NCI-H82 (cell line): ENCODE data around the gene FMR1NB.

Experiments used
- DNase-seq: peaks from one replicate; lab custom pipeline; 2025; lab: John Stamatoyannopoulos, UW

FMR1NB gene, protein sequence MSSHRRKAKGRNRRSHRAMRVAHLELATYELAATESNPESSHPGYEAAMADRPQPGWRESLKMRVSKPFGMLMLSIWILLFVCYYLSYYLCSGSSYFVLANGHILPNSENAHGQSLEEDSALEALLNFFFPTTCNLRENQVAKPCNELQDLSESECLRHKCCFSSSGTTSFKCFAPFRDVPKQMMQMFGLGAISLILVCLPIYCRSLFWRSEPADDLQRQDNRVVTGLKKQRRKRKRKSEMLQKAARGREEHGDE

DNA sequence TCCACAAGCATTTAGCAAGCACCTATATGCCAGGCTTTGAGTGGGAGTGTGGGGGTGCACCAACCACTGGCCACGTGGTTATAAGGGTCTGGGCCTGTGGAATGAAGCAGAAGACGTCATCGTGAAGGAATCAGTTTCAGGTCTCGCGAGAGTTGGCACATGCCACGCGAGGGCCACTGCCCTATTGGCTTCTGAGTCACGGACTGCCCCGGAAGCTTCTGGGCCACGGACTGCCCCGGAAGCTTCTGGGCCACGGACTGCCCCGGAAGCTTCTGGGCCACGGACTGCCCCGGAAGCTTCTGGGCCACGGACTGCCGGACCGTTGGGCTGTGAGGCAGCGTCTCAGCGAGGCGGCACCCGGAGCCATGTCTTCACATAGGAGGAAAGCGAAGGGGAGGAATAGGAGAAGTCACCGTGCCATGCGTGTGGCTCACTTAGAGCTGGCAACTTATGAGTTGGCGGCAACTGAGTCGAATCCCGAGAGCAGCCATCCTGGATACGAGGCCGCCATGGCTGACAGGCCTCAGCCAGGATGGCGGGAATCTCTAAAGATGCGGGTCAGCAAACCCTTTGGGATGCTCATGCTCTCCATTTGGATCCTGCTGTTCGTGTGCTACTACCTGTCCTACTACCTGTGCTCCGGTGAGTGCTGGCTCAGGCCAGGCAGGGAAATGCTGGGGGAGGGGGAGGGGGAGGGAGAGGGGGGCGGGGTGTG lies at the start of gene FMR1NB:
Gene FMR1NB (plus strand): TSS at position 300 of the 715 bp plus-strand sequence. CDS start 66 bp downstream, at position 366.
- no peak for DNase-seq

DNA sequence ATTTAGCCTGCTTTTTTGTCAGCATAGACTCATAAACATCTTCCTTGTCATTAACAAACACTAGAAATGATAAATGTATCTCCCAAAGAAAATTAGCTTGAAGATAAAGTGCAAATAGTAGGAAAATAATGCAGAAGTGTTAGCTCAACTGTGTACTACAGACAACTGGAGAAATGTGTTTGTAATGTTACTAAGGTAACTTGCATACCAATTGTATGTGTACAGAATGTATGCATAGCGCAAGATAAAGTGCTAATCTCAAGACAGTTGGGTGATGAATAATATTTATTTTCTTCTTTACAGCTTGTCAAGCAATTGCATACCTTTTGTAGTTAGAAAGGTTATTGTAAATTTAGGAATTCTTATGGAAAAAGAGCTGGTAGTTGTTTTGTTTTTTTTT lies 47.3 kb upstream of the FMR1NB start:
- no peak for DNase-seq

DNA sequence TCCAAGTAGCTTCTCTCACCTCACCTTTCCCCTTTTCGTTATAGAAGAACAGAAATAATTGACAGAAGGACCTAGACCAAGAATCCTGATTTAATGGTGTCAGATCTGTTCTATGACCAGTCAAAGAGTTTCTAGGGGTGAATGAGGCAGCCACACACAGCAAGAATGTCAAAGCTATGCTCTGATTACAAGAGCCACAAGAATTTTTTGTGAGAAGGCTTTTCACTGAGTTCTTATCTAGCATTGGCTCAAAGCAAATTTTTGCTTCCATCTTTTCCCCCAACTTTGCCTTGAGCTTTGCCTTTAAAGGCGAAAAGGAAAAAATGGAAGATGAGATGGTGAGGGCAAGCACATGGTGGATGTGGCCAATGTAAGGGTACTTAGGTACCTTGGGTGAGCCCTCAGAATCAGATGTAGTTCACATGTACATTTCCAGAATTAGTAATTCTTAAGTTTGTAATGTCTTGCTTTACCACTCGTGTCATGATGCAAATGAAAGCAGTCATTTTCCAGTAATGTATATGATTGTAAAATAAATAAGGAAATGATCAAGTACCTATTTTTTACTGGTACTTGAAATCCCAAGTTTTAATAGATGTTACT lies 45.9 kb upstream of the FMR1NB start:
- no peak for DNase-seq

- DNase-seq: no peak
Measured at GRCh38 chrX:147945286-147945685, 35.9 kb upstream of the FMR1NB start.

DNA sequence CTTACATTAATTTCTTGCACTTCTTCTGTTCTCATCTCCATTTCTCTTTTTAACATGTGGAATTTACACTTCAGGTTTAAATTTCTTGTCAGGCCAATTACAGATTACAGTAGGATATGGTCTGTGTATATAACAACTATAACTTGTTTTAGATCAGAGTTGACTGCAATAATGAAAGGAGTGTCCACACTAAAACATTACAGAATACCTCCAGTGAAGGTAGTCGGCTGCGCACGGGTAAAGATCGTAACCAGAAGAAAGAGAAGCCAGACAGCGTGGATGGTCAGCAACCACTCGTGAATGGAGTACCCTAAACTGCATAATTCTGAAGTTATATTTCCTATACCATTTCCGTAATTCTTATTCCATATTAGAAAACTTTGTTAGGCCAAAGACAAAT lies 32.6 kb upstream of the FMR1NB start:
- no peak for DNase-seq

DNA sequence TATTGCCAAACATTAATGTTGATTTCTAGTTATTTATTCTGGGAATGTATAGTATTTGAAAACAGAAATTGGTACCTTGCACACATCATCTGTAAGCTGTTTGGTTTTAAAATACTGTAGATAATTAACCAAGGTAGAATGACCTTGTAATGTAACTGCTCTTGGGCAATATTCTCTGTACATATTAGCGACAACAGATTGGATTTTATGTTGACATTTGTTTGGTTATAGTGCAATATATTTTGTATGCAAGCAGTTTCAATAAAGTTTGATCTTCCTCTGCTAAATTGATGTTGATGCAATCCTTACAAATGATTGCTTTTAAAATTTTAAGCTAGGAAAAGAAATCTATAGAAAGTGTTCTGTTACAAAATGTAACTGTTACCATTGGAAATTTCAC lies 30.8 kb upstream of the FMR1NB start:
- no peak for DNase-seq

- DNase-seq: peak; percentile 11
Measured at GRCh38 chrX:147953976-147954375, 27.2 kb upstream of the FMR1NB start.

- no peak for DNase-seq
Measured at GRCh38 chrX:147957291-147957690, 23.8 kb upstream of the FMR1NB start.

- no peak for DNase-seq
Measured at GRCh38 chrX:147958291-147958690, 22.8 kb upstream of the FMR1NB start.

GRCh38 chrX:147960722-147961121 lies 20.4 kb upstream of the FMR1NB start:
- DNase-seq: no peak

DNA sequence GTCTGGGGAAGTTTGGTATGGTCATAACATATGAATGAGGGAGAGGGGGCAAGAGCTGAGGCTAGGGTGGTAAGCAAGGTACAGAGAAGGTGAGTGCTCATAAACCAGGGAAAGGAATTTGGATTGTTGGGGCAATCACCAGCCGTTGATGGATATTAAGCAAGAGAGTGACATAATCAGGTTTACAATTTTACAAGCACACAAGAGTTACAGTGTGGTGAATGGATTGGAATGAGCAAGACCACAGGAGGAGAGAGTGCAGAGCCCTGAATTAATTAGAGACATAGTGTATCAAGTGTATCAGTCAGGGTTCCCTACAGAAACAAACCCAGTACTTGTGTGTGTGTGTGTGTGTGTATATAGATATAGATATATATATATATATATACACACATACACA lies 18.7 kb upstream of the FMR1NB start:
- DNase-seq: no peak

DNA sequence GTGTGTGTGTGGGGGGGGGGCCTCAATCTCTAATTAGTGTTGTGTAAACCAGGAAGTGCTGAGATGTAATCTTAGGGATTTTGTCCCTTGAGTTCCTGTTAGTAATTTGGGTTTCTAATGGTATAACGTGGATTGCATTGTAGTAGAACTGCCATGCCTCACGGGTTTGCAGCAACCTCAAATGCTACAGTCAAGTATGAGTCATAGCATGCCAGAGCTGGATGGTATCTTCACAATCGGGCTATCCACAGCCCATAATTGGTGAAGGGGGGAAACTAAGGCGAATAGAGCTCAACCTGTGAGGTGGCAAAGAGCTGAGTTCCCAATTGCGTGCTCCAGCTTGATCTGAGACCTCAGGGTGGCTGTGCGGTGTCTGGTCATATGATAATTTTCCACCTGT lies 2.2 kb upstream of the FMR1NB start:
- DNase-seq: no peak

DNA sequence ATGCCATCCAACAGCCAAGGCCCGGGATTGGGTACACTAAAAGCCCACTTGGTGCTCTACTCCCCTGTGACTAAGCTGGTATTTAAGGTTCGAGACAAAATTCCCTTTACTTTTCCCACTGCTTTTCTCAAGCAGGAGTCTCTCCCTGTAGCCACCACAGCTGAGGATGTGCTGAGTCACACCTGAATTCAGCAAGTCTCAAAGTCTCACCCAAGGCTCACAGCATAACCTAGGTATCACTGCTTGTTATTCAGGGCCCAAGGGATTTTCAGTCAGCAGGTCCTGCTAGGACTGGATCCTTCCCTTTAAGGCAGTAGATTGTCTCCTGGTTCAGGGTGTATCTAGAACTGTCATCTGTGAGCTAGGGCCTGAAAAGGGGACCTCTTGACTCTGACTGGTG lies 39.2 kb downstream of the FMR1NB start:
- no peak for DNase-seq

- DNase-seq: no peak
Measured at GRCh38 chrX:148024425-148025148, 43.5 kb downstream of the FMR1NB start.

DNA sequence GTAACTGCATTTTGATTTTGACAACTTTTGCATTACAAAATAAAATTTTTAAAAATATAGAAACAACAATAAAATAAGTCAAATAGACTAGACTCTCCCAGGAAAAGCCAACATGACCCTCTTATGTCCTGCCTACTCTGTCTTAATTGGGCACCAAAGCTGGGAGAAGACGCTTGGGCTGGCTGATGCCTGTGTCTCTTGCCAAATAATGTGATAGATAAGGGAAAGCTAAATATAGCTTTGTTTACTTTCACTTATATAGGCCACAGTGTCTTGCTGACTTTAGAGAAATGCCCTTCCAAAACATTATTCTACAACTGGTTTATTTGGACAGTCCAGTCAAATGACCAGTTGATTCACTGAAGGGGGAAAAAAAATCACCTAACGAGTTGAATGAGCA lies 54.2 kb downstream of the FMR1NB start:
- no peak for DNase-seq

DNA sequence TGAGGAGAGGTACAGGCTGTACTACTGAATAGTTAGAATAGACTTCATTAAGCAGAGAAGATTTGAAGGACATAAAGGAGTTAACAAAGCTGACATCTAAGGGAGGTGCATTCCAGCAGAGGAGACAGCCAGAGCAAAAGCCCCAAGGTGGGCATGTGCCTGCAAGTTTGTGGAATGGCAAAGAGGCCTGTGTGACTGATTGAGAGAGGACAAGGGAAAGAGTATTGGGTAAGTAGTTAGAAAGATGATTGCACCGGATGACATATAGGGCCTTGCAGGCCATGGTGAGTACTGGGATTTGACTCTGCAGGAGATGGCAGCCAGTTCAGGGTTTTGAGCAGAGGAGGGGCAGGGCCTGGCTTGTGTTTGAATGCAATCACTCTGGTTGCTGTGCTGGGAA lies 55.9 kb downstream of the FMR1NB start:
- DNase-seq: no peak

GRCh38 chrX:148043271-148043855 lies 62.2 kb downstream of the FMR1NB start:
- DNase-seq: no peak

DNA sequence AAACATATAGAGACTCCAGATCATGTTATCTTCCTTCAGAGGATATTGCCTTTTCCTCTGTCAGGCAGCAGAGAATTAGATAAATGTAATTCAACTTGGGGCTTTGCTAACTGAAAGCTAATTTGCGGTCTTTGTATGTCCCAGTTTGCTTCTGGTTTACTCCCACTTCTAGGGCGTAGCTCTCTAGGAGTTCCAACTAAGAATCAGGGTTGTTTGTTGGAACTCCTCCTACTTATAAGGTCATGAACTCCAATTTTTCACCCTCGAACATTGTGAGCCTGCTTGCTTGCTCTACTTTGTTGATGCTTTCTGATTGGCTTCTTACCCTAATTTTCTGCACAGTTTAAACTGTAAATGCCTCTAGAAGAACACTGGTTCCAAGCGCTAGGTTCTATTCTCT lies 66.1 kb downstream of the FMR1NB start:
- no peak for DNase-seq

DNA sequence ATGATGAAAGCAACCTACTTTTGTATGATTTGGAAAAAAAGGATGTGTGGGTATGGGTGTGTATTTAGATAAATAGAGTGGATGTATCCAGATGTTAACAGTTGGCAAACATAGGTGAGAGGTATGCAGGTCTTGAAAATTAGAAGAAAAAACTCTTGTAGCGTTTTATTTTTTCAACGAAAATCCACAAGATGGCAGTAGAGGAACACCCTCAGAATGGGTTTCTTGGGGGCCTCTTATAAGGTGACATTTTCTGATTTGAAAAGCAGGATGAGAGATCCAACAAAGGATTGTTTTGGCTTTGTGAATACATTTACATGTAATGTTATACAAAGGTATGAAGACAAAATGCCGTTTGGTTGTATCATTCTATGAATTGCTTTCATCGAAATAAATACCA lies 68.3 kb downstream of the FMR1NB start:
- peak; percentile 76 for DNase-seq

DNA sequence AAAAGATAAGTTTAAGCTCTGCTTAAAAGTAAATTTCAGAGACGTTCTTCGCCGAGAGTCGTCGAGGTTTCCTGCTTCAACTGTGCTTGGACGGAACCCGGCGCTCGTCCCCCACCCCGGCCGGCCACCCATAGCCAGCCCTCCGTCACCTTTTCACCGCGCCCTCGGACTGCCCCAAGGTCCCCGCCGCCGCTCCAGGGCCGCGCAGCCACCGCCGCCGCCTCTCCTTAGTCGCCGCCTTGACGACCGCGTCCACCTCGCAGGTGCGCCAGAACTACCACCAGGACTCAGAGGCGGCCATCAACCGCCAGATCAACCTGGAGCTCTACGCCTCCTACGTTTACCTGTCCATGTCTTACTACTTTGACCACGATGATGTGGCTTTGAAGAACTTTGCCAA lies 70.8 kb downstream of the FMR1NB start:
- no peak for DNase-seq

- DNase-seq: no peak
Measured at GRCh38 chrX:148067285-148067684, 86.1 kb downstream of the FMR1NB start.

DNA sequence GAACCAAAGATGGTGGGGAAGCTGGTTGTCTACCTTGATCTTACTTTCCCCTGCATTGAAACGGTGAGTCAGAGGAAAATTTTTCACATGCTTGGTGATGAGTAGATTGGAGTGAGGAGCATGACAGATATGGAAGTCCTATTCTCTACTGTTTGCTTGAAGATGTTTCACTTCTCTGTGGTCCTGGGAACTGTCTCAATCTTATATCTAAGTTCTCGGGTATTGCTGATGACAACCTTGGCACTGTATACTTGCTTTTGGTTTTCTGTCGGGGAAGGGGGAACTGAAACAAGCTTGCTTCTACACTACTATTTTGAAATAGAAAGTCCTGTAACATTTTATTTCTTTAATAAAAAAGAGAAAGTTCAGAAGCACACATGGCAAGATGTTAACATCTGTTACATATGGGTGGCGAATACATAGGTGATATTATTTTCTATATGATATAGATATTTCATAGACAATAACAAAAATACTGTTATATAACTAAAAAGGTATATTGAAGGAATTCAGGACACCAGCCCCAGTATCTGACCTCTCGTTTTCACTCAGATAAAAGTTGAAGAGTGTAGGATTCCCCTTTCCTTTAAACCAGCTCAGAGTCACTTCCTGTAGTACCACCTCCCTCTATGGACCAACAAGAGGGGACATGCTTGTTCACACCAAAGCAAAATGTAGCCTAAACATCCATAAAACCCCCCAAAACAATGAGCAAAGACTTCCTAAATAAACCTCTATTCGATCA lies 88.8 kb downstream of the FMR1NB start:
- no peak for DNase-seq
